PFSK-1 (cell line): Measurements from ENCODE around the gene SPARC.

Experiments used
- FOXP2 ChIP-seq: optimal IDR thresholded peaks from 2 replicates; pipeline ENCODE3; 2011; ENCODE audit warnings: borderline replicate concordance, control low read depth, inconsistent platforms; ENCODE audit not compliant: insufficient read depth; ENCODE audit errors: extremely low read length, extremely low read depth
- POLR2AphosphoS5 ChIP-seq: IDR thresholded peaks from 2 replicates; pipeline ENCODE4 v1.6.1; 2012; ENCODE audit warnings: low read depth, mild to moderate bottlenecking, control low read depth, low read length, moderate library complexity
- REST ChIP-seq, 2 experiments: IDR thresholded peaks; 2 replicates each; pipeline versions ENCODE4 v1.6.1 to v1.8.0; 2011 to 2012; ENCODE audit warnings: low read depth in 2 of 2, low read length in 2 of 2, control low read depth in 1 of 2, inconsistent platforms in 1 of 2, mild to moderate bottlenecking in 1 of 2, moderate library complexity in 1 of 2; ENCODE audit not compliant: insufficient read depth in 1 of 2
- TAF1 ChIP-seq: IDR thresholded peaks from 2 replicates; pipeline ENCODE4 v1.6.1; 2012; ENCODE audit warnings: low read length, control low read depth, borderline replicate concordance; ENCODE audit not compliant: insufficient read depth

GRCh38 chr5:151707567-151707966 lies 20.9 kb upstream of the SPARC start:
- no peak for TF ChIP-seq REST (IDR thresholded peaks at IDR 0.05; ENCODE audit: insufficient read depth in 1 of 2, low read depth in 2 of 2, low read length in 2 of 2)
- no peak for TF ChIP-seq POLR2AphosphoS5
- no peak for TF ChIP-seq TAF1
- TF ChIP-seq FOXP2 = no peak
